B cell (primary cell): ENCODE results near the gene LRIT1. TPM values are rescaled to one million over a fixed set of nuclear protein-coding genes. Genes with fewer than 3 reads are reported as not detected.

Experiments
- ATAC-seq: fragments of 200-7000 bp; cut with Tn5 transposase; one replicate; pipeline ENCODE4 v1.10.0; 2021; ENCODE audit warnings: low read depth, mild to moderate bottlenecking, moderate number of reproducible peaks, moderate library complexity
- CTCF ChIA-PET: fragments of 350-600 bp; sonication (Branson Sonifier 250); formaldehyde crosslinking; loops from one replicate; lab custom pipeline; 2021; ENCODE audit warnings: antibody characterized with exemption, inconsistent platforms; lab: Charles Lee
- POLR2A ChIA-PET: fragments of 350-600 bp; sonication (Branson Sonifier 250); formaldehyde crosslinking; loops from one replicate; lab custom pipeline; 2021; ENCODE audit warnings: antibody characterized with exemption; lab: Charles Lee
- DNase-seq: peaks from one replicate; pipeline ENCODE4 v3.0.0; 2013
- H2AFZ ChIP-seq: 2 replicates; pipeline ENCODE4 v1.6.1; 2012; ENCODE audit warnings: mild to moderate bottlenecking, low read depth, low read length; ENCODE audit not compliant: insufficient read depth, poor library complexity, severe bottlenecking
- H3K27ac ChIP-seq, 2 donors: 1 replicate in 1 of 2; 2 replicates in 1 of 2; pipeline ENCODE4 v1.5.1; 2012 to 2013; ENCODE audit warnings: low read length in 2 of 2, mild to moderate bottlenecking in 2 of 2, moderate library complexity in 1 of 2
- H3K27me3 ChIP-seq, 4 experiments: fragments of 200-600 bp in 1 of 4; sonication (generic) in 1 of 4; replicated peaks in 1 of 4; 1 replicate in 2 of 4; 2 replicates in 2 of 4; pipeline versions ENCODE4 v1.6.1 to v1.7.0; 2013 to 2016; ENCODE audit warnings: low read length in 3 of 4, mild to moderate bottlenecking in 2 of 4, mixed read lengths in 1 of 4, moderate library complexity in 1 of 4; ENCODE audit not compliant: insufficient read depth in 4 of 4, control insufficient read depth in 3 of 4; ENCODE audit errors: control extremely low read depth in 1 of 4
- H3K36me3 ChIP-seq, 2 experiments: replicated peaks in 1 of 2; 1 replicate in 1 of 2; 2 replicates in 1 of 2; pipeline versions ENCODE4 v1.6.1 to v1.7.1; 2013; ENCODE audit warnings: low read length in 1 of 2; ENCODE audit not compliant: insufficient read depth in 2 of 2, control insufficient read depth in 1 of 2; ENCODE audit errors: control extremely low read depth in 1 of 2, extremely low read depth in 1 of 2
- H3K4me1 ChIP-seq, 2 donors: fragments of 200-600 bp in 1 of 2; sonication (generic) in 1 of 2; 1 replicate in 1 of 2; 2 replicates in 1 of 2; pipeline versions ENCODE4 v1.5.1 to v1.6.1; 2013 to 2017; ENCODE audit warnings: low read length in 2 of 2; ENCODE audit not compliant: control insufficient read depth in 2 of 2, insufficient read depth in 2 of 2
- H3K4me2 ChIP-seq: replicated peaks from 2 replicates; pipeline ENCODE3; 2012; ENCODE audit warnings: mild to moderate bottlenecking, low read depth, low read length; ENCODE audit not compliant: poor library complexity, severe bottlenecking
- H3K4me3 ChIP-seq, 5 experiments: fragments of 200-600 bp in 1 of 5; sonication (generic) in 1 of 5; 1 replicate in 3 of 5; 2 replicates in 2 of 5; pipeline versions ENCODE4 v1.5.1 to v1.7.0; 2011 to 2016; ENCODE audit warnings: low read length in 4 of 5, mild to moderate bottlenecking in 4 of 5, low read depth in 2 of 5, control low read depth in 1 of 5, moderate library complexity in 1 of 5; ENCODE audit not compliant: insufficient read depth in 1 of 5; ENCODE audit errors: control extremely low read depth in 1 of 5, extremely low read depth in 1 of 5
- H3K79me2 ChIP-seq: fragments of 200-600 bp; sonication (generic); one replicate; pipeline ENCODE4 v1.6.0; 2016; ENCODE audit warnings: low read length; ENCODE audit not compliant: control insufficient read depth, insufficient read depth
- H3K9ac ChIP-seq: fragments of 200-600 bp; sonication (generic); 2 replicates; pipeline ENCODE4 v1.6.1; 2017; ENCODE audit warnings: mild to moderate bottlenecking, low read length, moderate library complexity
- H3K9me3 ChIP-seq, 3 donors: one replicate each; pipeline versions ENCODE4 v1.6.1 to v1.7.1; 2013; ENCODE audit warnings: low read length in 2 of 3; ENCODE audit not compliant: control insufficient read depth in 2 of 3, insufficient read depth in 1 of 3; ENCODE audit errors: control extremely low read depth in 1 of 3
- H4K20me1 ChIP-seq: 2 replicates; pipeline ENCODE4 v1.6.0; 2012; ENCODE audit warnings: mild to moderate bottlenecking, low read length; ENCODE audit not compliant: insufficient read depth, control insufficient read depth, poor library complexity, severe bottlenecking
- H3K27ac Mint-ChIP-seq: one replicate; pipeline ENCODE4 v1.8.0; 2021; ENCODE audit warnings: mixed read lengths
- H3K27me3 Mint-ChIP-seq: one replicate; pipeline ENCODE4 v1.8.0; 2021; ENCODE audit warnings: mixed read lengths
- H3K4me1 Mint-ChIP-seq: one replicate; pipeline ENCODE4 v1.8.0; 2021; ENCODE audit warnings: mixed read lengths
- H3K4me3 Mint-ChIP-seq: one replicate; pipeline ENCODE4 v1.8.0; 2021; ENCODE audit warnings: mixed read lengths
- H3K9me3 Mint-ChIP-seq: one replicate; pipeline ENCODE4 v1.8.0; 2022; ENCODE audit warnings: mixed read lengths; ENCODE audit not compliant: insufficient read depth
- EZH2 ChIP-seq: IDR thresholded peaks from 2 replicates; pipeline ENCODE4 v1.6.1; 2012; ENCODE audit warnings: borderline replicate concordance, low read depth, mild to moderate bottlenecking, moderate library complexity, low read length; ENCODE audit not compliant: insufficient read depth, poor library complexity, severe bottlenecking
- WGBS: methylation state at CpG from one replicate; pipeline ENCODE4 v1.1.5; 2013; ENCODE audit warnings: missing lambda C conversion rate; ENCODE audit not compliant: insufficient coverage; 5-methylcytosine and 5-hydroxymethylcytosine counted together
- intact Hi-C: fragments of 100-400 bp; cut with micrococcal nuclease; formaldehyde crosslinking; loops from one replicate; pipeline ENCODE4 v1.10.0; 2022
- polyA plus RNA-seq: library from polyadenylated mRNA; depleted of rRNA; stranded (reverse); fragments of >200 nt; gene quantifications from 2 replicates; pipeline ENCODE4 v1.2.3, GENCODE V29; 2012
- total RNA-seq, 2 donors: library from RNA; stranded (reverse); fragments of 120-200 nt in 1 of 2; gene quantifications; 1 replicate in 1 of 2; 2 replicates in 1 of 2; pipeline versions ENCODE4 v1.2.3 to v1.2.4, GENCODE V29; 2013 to 2022
- TF ChIP-seq, protein P1 (sequence below): fragments of 200-600 bp; IDR thresholded peaks from one replicate; pipeline ENCODE4 v1.8.0; 2022; ENCODE audit warnings: antibody characterized with exemption, mild to moderate bottlenecking

LRIT1 gene
- total and polyA plus RNA-seq, 2 donors (not counting 1 experiment from before 2014, with no cell fraction given): not detected

DNA sequence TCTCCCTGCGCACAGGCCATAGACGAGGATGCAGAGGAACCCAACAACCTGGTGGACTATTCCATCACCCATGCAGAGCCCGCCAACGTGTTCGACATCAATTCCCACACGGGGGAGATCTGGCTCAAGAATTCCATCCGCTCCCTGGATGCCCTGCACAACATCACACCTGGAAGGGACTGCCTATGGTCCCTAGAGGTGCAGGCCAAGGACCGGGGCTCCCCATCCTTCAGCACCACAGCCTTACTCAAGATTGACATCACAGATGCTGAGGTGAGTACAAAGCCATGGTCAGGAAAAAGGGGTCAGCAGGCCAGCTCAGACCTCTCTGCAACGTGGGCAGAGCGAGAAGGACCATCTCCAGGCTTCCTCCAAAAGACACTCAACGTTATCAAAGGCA is 28.3 kb downstream of the LRIT1 start:
- Histone ChIP-seq H3K9me3 (no peaks in the 10 kb centered on the region), H3K4me2 (no peak overlapping the region), H2AFZ (no peak overlapping the region), H3K9ac (no peak overlapping the region), H3K4me1 (no peaks in the 10 kb centered on the region), H3K27me3 (peaks cover 0 to 3% (median 0%) of the 10 kb centered on the region in 4 experiments), H3K36me3 (no peaks in the 10 kb centered on the region), H4K20me1 (no peaks in the 10 kb centered on the region), H3K27ac (no peak overlapping the region), H3K4me3 (no peak overlapping the region), H3K79me2 (no peaks in the 10 kb centered on the region)
- CTCF ChIA-PET: interaction anchor here (4.0 kb wide), 1 partner anchor 65 kb away, joined by 25 read pairs; no protein-coding TSS in a partner anchor
- H3K4me3 Mint-ChIP-seq: no peak overlapping the region
- peaks cover 16% of the 10 kb centered on the region for H3K27me3 Mint-ChIP-seq
- H3K9me3 Mint-ChIP-seq: no peaks in the 10 kb centered on the region
- H3K4me1 Mint-ChIP-seq: no peaks in the 10 kb centered on the region
- intact Hi-C loops: no loop called here
- WGBS: 94% methylated on average over 8 of the region's 11 CpGs
- DNase-seq: no peak
- POLR2A ChIA-PET: no interaction called here
- no peak overlapping the region for H3K27ac Mint-ChIP-seq
- TF ChIP-seq, protein P1, sequence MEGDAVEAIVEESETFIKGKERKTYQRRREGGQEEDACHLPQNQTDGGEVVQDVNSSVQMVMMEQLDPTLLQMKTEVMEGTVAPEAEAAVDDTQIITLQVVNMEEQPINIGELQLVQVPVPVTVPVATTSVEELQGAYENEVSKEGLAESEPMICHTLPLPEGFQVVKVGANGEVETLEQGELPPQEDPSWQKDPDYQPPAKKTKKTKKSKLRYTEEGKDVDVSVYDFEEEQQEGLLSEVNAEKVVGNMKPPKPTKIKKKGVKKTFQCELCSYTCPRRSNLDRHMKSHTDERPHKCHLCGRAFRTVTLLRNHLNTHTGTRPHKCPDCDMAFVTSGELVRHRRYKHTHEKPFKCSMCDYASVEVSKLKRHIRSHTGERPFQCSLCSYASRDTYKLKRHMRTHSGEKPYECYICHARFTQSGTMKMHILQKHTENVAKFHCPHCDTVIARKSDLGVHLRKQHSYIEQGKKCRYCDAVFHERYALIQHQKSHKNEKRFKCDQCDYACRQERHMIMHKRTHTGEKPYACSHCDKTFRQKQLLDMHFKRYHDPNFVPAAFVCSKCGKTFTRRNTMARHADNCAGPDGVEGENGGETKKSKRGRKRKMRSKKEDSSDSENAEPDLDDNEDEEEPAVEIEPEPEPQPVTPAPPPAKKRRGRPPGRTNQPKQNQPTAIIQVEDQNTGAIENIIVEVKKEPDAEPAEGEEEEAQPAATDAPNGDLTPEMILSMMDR: no peak
- TF ChIP-seq EZH2: no peak
- ATAC-seq: no peak

DNA sequence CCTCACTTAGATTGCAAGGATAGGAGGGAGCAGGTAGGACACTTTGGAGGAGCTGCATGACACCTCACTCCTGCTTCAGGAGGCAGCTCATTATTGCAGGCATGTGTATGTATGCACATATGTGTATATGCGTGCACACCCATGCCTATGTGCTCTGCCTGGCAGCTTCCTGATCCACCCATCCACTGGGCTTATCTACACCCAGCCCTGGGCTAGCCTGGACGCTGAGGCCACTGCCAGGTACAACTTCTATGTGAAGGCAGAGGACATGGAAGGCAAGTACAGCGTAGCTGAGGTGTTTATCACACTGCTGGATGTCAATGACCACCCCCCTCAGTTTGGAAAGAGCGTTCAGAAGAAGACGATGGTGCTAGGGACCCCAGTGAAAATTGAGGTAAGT is 29.3 kb downstream of the LRIT1 start:
- TF ChIP-seq, protein P1: no peak
- TF ChIP-seq EZH2: no peak
- H2AFZ ChIP-seq: no peak overlapping the region
- ATAC-seq: no peak
- no peak for DNase-seq
- H3K4me3 Mint-ChIP-seq: no peak overlapping the region
- peaks cover 20% of the 10 kb centered on the region for H3K27me3 Mint-ChIP-seq
- 92% methylated on average over 5 of the region's 5 CpGs for WGBS
- no peak overlapping the region for H3K9ac ChIP-seq
- H3K36me3 ChIP-seq: no peaks in the 10 kb centered on the region
- no peaks in the 10 kb centered on the region for H3K9me3 ChIP-seq
- H3K9me3 Mint-ChIP-seq: no peaks in the 10 kb centered on the region
- peaks cover 0 to 4% (median 2%) of the 10 kb centered on the region in 4 experiments for H3K27me3 ChIP-seq
- no peak overlapping the region for H3K27ac Mint-ChIP-seq
- H4K20me1 ChIP-seq: no peaks in the 10 kb centered on the region
- H3K27ac ChIP-seq: no peak overlapping the region
- no peak overlapping the region for H3K4me2 ChIP-seq
- intact Hi-C loops: no loop called here
- no peaks in the 10 kb centered on the region for H3K79me2 ChIP-seq
- POLR2A ChIA-PET: no interaction called here
- no peaks in the 10 kb centered on the region for H3K4me1 Mint-ChIP-seq
- no peak overlapping the region for H3K4me3 ChIP-seq
- CTCF ChIA-PET: interaction anchor here (1.0 to 4.0 kb wide), 3 partner anchors 14 to 72 kb away, joined by 3 to 25 read pairs (median 3); no protein-coding TSS in a partner anchor
- no peaks in the 10 kb centered on the region for H3K4me1 ChIP-seq
